ENCODE measurements around the gene PDLIM7.
"Not testable (repeated sequence)": the region's sequence is repeated elsewhere in the genome, so short reads cannot be mapped to it uniquely, and the experiment has no call there.

Gene PDLIM7

GRCh38 chr5:177536386-177536785, 39.0 kb upstream of the PDLIM7 start:
- Histone ChIP-seq H3K4me1 (ENCODE audit: low read length) (no peaks in the 10 kb centered on the region), H4K20me1 (ENCODE audit: insufficient read depth, low read length) (peaks cover 12% of the 10 kb centered on the region; the same call in 1 of the 2 replicates), H3K27ac (ENCODE audit: low read length) (no peak overlapping the region), H3K36me3 (replicated peaks; ENCODE audit: low read depth, low read length) (peaks cover 29% of the 10 kb centered on the region), H3K27me3 (ENCODE audit: low read depth, low read length) (no peaks in the 10 kb centered on the region), H3K79me2 (ENCODE audit: low read length) (peaks cover 14% of the 10 kb centered on the region), H3K4me2 (ENCODE audit: low read length) (no peak overlapping the region), H3K4me3 (ENCODE audit: low read length) (no peak overlapping the region), H2AFZ (ENCODE audit: low read depth, low read length) (no peak overlapping the region), H3K9me3 (ENCODE audit: insufficient read depth, low read length) (no peaks in the 10 kb centered on the region), H3K9ac (ENCODE audit: low read length) (no peak overlapping the region)
- TF ChIP-seq, protein P1, sequence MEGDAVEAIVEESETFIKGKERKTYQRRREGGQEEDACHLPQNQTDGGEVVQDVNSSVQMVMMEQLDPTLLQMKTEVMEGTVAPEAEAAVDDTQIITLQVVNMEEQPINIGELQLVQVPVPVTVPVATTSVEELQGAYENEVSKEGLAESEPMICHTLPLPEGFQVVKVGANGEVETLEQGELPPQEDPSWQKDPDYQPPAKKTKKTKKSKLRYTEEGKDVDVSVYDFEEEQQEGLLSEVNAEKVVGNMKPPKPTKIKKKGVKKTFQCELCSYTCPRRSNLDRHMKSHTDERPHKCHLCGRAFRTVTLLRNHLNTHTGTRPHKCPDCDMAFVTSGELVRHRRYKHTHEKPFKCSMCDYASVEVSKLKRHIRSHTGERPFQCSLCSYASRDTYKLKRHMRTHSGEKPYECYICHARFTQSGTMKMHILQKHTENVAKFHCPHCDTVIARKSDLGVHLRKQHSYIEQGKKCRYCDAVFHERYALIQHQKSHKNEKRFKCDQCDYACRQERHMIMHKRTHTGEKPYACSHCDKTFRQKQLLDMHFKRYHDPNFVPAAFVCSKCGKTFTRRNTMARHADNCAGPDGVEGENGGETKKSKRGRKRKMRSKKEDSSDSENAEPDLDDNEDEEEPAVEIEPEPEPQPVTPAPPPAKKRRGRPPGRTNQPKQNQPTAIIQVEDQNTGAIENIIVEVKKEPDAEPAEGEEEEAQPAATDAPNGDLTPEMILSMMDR (IDR thresholded peaks at IDR 0.05; ENCODE audit: low read depth, low read length): no peak
- no peak for TF ChIP-seq EZH2phosphoT487 (IDR thresholded peaks at IDR 0.05; ENCODE audit: low read depth)

- H2AFZ ChIP-seq (ENCODE audit: low read depth, low read length): no peak overlapping the region
- no peak overlapping the region for H3K4me2 ChIP-seq (ENCODE audit: low read length)
- peaks cover 35% of the 10 kb centered on the region for H3K36me3 ChIP-seq (replicated peaks; ENCODE audit: low read depth, low read length)
- TF ChIP-seq, protein P1 (IDR thresholded peaks at IDR 0.05; ENCODE audit: low read depth, low read length): no peak
- TF ChIP-seq EZH2phosphoT487 (IDR thresholded peaks at IDR 0.05; ENCODE audit: low read depth): no peak
- no peaks in the 10 kb centered on the region for H3K4me1 ChIP-seq (ENCODE audit: low read length)
- H3K9ac ChIP-seq (ENCODE audit: low read length): no peak overlapping the region
- H3K4me3 ChIP-seq (ENCODE audit: low read length): no peak overlapping the region
- peaks cover 12% of the 10 kb centered on the region; the same call in 1 of the 2 replicates for H4K20me1 ChIP-seq (ENCODE audit: insufficient read depth, low read length)
- H3K79me2 ChIP-seq (ENCODE audit: low read length): peaks cover 5% of the 10 kb centered on the region; the same call in 1 of the 2 replicates
- no peaks in the 10 kb centered on the region for H3K9me3 ChIP-seq (ENCODE audit: insufficient read depth, low read length)
- H3K27me3 ChIP-seq (ENCODE audit: low read depth, low read length): no peaks in the 10 kb centered on the region
- H3K27ac ChIP-seq (ENCODE audit: low read length): no peak overlapping the region
Observed at GRCh38 chr5:177535125-177535524, 37.7 kb upstream of the PDLIM7 start.

- H3K79me2 ChIP-seq (ENCODE audit: low read length); H3K27ac ChIP-seq (ENCODE audit: low read length); H3K9ac ChIP-seq (ENCODE audit: low read length); H3K27me3 ChIP-seq (ENCODE audit: low read depth, low read length); H3K4me1 ChIP-seq (ENCODE audit: low read length); H3K4me2 ChIP-seq (ENCODE audit: low read length); H2AFZ ChIP-seq (ENCODE audit: low read depth, low read length); H3K4me3 ChIP-seq (ENCODE audit: low read length); H3K9me3 ChIP-seq (ENCODE audit: insufficient read depth, low read length); H4K20me1 ChIP-seq (ENCODE audit: insufficient read depth, low read length): not testable (repeated sequence)
- peaks cover 39% of the 10 kb centered on the region for H3K36me3 ChIP-seq (replicated peaks; ENCODE audit: low read depth, low read length)
Observed at GRCh38 chr5:177534433-177534832, 37.0 kb upstream of the PDLIM7 start.

GRCh38 chr5:177531209-177531940, 34.0 kb upstream of the PDLIM7 start:
- TF ChIP-seq, protein P1 (IDR thresholded peaks at IDR 0.05; ENCODE audit: low read depth, low read length): no peak
- no peak for TF ChIP-seq EZH2phosphoT487 (IDR thresholded peaks at IDR 0.05; ENCODE audit: low read depth)
- H3K27me3 ChIP-seq (ENCODE audit: low read depth, low read length): no peaks in the 10 kb centered on the region
- no peaks in the 10 kb centered on the region for H3K9me3 ChIP-seq (ENCODE audit: insufficient read depth, low read length)
- H3K27ac ChIP-seq (ENCODE audit: low read length): no peak overlapping the region
- H3K4me1 ChIP-seq (ENCODE audit: low read length): no peaks in the 10 kb centered on the region
- H3K4me3 ChIP-seq (ENCODE audit: low read length): no peak overlapping the region
- H3K79me2 ChIP-seq (ENCODE audit: low read length): no peaks in the 10 kb centered on the region
- no peak overlapping the region for H2AFZ ChIP-seq (ENCODE audit: low read depth, low read length)
- no peak overlapping the region for H3K4me2 ChIP-seq (ENCODE audit: low read length)
- peaks cover 30% of the 10 kb centered on the region for H3K36me3 ChIP-seq (replicated peaks; ENCODE audit: low read depth, low read length)
- H3K9ac ChIP-seq (ENCODE audit: low read length): no peak overlapping the region
- H4K20me1 ChIP-seq (ENCODE audit: insufficient read depth, low read length): no peaks in the 10 kb centered on the region

Measured in OCI-LY3 (cell line).